HG03064 (cell line): ENCODE data around the gene BCAS1.
"Not testable (repeated sequence)": the region's sequence is repeated elsewhere in the genome, so short reads cannot be mapped to it uniquely, and the experiment has no call there.

Source experiments
- ATAC-seq: cut with Tn5 transposase; IDR thresholded peaks from one replicate; pipeline ENCODE4 v1.9.1; 2021; ENCODE audit warnings: low read depth; ENCODE audit not compliant: unreplicated experiment

The BCAS1 gene

DNA sequence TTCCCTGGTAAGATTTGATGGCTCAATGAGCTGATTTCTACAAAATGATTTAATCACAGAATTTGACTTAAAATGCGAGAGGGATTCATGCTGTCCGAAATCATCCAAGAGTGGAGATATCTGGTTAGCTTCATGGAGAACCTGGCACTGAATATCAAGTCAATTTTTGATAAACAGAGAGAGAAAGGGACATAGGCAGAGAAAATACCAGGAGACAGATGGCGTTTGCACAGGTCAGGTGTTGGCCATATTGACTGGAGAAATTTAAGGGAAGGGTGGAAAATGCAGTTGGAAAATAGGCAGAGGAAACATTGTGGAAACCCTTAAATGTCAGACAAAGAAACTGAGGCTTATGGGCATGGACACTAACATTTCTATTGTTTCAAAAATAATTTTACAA is 47.0 kb downstream of the BCAS1 start:
- no peak for ATAC-seq

DNA sequence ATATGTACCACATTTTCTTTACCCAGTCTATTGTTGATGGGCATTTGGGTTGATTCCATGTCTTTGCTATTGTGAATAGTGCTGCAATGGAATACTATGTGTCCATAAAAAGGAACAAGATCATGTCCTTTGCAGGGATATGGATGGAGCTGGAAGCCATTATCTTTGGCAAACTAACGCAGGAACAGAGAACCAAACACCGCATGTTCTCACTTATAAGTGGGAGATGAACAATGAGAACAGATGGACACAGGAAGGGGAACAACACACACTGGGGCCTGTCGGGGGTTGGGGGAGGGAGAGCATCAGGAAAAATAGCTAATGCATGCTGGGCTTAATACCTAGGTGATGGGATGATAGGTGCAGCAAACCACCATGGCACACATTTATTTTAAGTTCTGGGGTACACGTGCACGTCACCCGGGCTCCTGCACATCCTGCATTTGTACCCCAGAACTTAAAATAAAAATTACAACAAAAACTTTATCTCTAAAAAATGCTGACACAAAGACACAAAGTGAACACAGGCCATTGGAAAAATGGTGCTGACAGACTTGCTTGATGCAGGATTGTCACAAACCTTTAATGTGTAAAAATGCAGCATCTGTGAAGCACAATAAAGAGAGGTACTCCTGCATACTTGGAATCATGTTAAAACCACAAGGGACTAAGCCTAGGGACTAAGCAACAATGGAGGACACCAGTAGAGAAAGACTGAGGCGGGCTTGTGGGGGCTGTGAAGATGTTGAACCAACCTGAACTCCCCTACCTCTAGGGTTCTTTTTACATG is 48.8 kb downstream of the BCAS1 start:
- ATAC-seq = no peak

DNA sequence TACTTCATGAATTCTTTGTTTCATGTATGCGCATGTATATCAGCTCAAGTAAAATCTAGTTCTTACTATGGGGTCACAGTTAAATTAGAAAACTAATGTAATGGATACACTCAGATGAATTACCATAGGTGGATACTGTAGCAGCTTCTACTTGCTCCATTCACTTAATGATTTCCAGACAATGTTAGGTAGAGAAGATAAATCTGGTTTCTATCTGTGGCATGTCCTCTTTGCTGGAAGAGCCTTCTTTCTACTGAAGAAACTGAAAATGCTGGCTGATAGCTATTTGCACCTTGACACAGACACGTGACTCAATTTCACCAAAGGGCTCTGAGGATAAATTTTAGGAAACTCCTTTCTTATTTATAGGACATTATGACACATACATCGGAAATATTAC is 49.5 kb downstream of the BCAS1 start:
- ATAC-seq = no peak

DNA sequence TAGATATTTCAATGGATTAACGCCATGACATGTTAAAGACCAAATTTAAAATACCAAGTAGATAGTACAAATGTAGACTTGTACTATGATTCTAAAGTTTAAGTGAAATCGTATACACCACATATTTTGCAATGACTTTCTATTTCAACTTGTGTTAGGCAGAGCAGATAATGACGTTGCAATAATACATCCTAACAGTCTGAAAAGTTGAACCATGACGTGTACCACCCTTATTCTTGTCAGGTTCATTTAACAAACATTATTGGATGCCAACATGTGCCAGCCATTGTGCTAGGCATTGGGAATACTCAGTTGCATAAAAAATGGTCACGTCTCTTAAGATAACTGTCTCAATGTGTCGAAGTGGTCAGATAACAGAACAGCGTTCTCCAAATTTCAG is 50.0 kb downstream of the BCAS1 start:
- no peak for ATAC-seq

DNA sequence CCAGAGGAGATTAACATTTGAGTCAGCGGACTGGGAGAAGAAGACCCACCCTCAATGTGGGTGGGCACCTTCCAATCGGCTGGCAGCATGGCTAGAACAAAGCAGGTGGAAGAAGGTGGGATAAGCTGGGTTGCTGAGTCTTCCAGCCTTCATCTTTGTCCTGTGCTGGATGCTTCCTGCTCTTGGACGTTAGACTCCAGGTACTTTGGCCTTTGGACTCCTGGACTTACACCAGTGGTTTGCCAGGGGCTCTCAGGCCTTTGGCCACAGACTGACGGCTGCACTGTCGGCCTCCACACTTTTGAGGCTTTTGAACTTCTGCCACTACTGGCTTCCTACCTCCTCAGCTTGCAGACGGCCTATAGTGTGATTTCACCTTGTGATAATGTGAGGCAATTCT is 50.8 kb downstream of the BCAS1 start:
- ATAC-seq = no peak

DNA sequence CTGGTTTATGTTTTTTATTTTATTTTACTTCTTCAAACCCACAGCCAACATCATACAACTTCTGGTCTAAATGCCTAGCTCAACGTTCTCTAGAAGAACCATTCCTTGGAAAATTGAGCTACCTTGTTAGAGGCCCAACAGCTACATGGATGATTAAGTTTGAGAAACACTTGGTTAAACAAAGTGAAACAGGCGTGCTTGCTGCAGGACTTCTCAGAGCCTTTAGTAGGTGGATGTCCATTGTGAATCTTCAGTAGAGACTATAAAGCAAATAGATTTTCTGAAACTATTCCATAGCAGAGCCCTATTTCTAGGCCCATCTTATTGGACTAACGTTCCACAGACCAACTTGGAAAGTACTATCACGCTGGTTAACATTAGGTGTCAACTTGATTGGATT is 51.3 kb downstream of the BCAS1 start:
- ATAC-seq = no peak

DNA sequence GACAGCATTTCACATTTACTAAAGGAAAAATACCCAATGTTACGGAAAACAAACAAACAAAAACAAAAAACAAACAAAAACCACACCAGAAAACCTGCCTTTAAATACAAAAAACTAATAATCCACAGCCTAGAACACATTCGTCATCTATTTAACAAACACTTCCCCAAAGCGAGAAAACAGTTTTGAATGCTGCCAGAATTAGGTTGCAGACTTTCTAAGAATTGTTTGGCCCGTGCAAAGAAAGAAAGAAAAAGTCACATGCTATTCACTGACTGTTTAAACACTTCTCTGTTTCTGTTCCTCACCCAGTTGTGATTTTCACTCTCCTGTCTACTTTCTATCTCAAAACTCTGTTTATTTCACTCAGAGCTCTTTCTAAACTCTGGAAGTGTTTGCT is 52.5 kb downstream of the BCAS1 start:
- peak; percentile 84 for ATAC-seq

DNA sequence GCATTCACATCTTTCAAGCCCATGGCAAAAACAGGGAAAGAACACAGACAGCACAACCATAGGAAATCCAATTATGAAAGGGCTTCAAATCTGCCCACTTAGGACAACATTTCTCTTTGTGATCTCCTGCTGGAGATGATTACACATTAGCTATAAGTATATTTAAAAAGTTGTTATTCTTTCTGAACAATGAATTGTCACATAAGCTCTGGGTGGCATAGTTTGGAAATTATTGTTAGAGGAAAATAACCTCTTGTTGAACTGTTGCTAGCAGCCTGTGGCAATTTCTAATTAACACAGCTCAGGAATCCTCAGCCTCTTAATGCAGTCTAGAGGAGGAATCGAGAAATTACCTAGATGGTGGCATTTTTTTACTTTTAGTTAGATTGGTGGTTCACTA is 54.9 kb downstream of the BCAS1 start:
- ATAC-seq = no peak

DNA sequence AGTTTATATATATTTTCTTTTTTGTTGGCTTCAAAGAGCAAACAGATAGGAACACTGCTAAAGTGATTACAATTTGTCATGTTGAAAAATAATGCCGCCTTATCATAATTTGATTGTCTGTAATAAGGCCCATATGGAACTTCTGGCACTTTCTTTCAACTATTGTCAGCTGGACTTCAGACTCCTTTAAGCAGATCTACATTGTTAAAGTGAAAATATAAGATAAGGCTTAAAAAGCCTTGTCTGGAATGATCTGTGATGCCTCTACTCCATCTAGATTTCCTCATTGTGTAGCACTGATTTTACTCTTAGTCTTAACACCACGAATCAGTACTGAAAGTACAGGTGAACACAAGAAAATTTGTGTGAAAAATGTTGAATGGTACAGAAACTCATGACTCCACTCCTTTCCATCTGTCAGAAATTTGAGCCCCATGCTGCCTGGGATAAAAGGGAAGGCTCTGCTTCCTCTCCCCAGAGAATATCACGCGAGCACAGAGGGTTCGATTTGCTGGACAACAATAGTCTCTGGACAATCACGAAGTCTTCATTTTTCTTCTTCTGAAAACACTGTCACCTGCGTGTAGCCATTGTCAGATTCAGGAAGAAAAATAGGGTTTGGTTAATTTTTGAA is 56.0 kb downstream of the BCAS1 start:
- no peak for ATAC-seq

DNA sequence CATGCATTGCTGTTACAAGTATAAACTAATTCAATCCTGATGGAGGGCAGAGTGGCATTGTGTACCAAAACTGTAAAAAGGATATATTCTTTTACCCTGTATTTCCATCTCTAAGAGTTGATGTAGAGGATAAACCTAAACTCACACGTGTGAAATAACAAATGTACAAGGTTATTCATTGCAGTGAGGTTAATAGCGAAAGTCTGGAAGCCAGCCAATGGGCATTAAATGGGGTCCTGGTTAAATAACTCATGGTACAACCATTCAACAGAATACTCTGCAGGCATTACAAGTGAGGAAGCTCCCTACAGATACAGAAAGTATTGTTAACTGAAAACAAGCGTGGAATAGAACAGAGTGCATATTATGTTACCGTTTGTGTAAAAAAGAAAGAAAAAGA is 56.9 kb downstream of the BCAS1 start:
- ATAC-seq = no peak

DNA sequence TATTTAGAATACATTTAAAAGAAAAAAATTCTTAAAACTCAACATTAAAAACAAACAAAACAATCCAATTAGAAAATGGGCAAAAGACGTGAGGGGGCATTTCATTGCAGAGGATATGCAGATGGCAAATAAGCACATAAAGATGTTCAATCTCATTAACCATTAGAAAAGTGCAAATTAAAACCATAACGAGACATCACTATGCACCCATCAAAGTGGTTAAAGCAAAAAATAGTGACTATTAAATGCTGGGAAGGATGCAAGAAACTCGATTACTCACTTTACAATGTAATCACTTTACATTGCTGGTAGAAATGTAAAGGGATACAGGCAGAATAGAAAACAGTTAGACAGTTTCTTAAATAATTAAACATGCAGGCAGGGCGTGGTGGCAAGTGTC is 59.0 kb downstream of the BCAS1 start:
- ATAC-seq = no peak

DNA sequence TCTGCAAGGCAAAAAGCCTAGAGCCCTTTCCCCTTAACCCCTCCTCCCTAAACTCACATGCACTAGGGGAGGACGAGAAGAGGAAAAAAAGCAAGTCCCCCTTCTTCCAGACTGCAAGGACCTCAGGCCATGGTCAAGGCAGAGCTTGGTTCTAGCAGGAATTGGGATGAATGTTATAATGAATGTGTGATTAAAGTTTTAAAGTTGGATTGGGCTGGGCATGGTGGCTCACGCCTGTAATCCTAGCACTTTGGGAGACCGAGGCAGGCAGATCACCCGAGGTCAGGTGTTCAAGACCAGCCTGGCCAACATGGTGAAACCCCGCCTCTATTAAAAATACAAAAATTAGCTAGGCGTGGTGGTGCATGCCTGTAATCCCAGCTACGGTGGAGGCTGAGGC is 64.2 kb downstream of the BCAS1 start:
- not testable (repeated sequence) for ATAC-seq

DNA sequence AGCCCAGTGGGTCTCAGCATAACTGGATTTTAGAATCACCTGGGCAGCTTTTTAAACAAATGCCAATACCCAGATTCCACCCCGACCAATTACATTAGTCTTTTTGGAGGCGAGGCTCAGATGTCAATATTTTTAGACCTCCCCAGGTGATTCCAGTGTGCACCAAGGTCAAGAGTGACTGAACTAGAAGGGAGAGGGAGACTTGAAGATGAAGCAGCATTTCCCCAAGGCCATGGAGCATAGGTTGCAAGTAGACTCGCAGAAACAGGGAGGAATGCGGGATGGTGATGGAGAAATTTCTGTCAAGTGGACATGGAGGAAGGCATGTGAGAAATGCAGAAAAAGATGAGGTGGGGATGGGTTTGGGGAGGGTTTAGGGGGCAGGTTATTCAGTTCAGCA is 64.9 kb downstream of the BCAS1 start:
- ATAC-seq = no peak

DNA sequence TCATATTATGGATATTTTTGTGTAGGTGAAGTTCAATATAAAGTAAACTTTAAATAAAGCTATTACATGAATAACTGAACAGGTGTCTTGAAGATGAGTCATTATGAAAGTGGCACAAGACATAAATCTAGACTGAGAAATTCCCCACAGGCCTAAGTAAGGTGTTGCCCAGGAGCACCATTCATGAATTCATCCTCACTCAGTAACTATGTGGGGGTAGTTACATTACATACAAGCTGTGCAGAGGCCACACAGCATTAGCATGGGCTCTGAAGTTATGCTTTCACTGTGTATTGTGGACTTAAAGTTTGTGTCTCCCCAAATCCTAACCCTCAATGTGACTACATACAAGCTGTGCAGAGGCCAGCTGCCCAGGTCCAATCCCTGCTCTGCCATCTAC is 65.9 kb downstream of the BCAS1 start:
- ATAC-seq = peak; percentile 99

DNA sequence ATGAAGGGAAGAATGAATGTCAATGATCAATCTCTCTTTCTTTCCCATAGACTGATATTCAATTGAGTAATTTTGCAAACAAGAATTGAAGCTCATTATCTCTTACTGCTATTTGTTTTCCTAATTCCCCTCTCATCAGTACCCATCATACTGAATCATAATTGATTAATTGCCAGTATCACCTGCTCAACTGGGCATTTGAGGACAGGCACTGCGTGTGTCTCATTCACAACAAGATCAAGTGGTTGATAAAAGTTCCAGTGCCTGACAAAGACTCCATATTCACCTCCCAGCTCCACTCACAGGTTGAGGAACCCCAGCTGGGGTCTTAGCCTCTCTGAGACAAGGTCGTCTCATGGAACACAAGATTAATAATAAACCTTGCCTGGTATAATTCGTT is 67.7 kb downstream of the BCAS1 start:
- no peak for ATAC-seq

DNA sequence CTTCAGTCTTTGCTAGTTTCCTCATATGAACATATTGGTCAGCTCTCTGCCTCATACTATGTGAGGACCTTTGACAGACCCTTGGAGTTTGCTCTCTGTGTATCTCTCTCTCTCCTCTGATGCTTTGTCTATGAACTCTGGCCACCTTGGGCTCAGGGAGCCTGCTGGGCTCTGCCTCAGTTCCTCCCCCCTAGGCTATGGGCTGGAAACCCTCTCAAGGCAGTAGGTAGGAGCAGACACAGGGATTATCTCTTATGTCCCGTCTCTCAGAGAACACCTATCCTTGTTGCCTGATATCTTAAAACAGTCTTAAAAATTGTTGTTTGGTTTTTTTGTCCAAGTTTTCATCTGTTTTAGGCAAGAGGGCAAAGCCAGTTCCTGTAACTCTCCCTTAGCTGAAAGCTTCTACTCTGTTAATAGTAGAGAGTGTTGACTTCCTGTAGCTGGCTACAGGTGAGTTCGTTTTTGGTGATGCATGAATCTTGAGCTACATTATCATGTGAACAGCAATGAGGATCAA is 68.3 kb downstream of the BCAS1 start:
- ATAC-seq = no peak

DNA sequence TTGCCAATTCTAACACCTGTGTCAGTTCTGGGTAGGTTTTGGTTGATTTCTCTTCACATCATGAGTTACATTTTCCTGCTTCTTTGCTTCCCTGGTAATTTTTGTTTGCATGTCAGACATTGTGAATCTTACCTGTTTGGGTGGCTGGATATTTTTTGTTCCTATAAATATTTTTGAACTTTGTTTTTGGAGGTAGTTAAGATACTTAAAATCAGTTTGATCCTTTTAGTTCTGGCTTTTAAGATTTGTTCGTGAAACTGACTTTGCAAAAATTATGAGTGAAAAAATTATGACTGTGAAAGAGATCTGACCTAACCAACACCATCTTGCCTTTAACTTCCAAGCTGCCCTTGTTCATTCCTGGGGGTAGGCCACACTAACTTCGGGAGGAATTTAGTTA is 69.5 kb downstream of the BCAS1 start:
- no peak for ATAC-seq

DNA sequence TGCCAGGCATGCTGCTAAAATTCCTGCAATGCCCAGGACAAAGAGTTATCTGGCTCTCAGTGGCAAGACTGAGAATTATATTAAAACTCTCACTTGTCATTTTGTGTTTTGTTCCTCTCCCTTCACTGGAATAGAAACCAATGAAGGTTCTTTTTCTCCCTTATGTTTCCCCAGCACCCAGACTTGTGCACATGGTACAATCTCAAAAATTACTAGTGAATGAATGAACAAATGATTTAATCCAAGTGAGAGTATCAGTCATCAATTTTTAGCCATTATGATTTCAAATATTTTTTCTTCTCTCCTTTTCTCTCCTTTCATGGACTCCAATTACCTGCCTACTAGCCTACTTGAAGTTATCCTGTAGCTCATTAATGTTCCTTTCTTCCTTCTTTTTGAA is 70.1 kb downstream of the BCAS1 start:
- ATAC-seq = no peak

DNA sequence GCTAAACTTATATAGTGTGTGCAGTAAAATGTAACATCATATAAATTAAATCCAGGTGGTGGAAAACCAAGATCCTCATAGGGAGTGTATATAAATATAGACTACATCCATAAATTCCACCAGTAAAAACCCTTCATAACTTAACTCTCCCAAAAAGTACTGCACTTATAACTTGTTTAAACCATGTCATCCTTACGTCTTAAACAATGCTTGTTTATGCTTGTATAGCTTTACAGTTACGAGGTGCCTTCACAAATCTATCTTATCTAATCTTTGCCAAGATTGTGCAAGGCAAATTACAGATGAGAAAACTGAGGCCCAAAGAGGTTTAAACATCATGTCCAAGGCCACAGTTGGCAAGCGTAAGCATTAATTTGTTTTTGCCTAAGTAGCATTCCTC is 71.3 kb downstream of the BCAS1 start:
- no peak for ATAC-seq

DNA sequence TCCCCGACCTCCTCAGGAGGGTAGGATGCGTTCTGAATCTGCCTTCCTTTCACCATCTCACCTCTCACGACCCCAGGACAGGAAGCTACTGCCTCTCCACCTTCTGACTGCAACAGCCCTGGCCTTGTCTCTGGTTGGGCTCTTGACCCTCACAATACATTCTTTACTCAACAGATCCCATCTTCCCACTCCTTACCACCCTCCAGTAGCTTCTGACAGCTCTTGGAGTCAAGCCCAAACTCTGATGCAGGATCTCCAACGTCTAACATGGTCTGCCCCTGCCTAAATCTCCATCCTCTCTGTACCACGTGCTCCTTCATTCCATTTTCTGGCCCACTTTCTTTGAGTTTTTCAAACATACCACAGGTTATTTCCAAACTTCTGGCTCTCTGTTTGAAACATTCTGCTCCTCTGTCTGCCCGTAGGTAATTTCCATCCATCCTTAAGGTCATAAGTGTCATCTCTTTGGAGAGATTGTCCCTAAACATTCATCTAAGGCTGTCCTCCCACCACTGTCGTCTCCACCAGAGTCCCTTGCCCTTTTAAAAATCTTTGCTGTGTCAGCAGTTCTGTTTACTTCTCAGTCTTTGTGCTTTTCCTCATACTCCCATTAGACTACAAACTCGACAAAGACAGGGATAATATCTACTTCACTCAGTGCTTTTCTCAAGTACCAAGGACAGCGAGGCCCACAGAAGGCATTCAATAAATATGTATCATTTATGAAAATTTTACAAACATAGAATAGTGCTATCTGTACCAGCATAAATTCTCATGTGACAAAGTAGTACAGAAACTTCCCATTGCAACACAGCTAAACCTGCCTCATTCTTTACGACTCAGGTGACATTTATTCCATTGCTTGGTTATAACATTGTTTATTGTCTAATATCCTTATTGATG is 73.6 kb downstream of the BCAS1 start:
- no peak for ATAC-seq

DNA sequence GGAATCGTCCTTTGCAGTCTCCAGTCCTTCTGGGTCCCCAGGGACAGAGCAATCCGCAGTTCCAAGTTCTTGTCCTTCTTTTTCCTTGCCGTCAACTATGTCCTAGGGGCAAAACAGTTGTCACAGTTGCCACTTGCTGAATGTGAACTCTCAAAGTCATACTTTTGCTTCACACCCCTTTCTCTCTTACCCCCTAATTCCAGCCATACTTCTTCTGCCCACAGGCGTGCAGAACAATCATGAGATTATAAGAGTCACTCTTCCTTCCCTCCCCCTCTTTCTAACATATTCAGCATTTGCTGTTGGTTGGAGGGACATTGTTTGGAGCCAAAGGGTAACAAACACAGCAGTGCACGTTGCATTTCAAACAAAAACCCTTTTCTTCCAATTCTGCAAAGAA is 74.4 kb downstream of the BCAS1 start:
- no peak for ATAC-seq
